ENCODE data around the gene CORO7.

CORO7 gene

DNA sequence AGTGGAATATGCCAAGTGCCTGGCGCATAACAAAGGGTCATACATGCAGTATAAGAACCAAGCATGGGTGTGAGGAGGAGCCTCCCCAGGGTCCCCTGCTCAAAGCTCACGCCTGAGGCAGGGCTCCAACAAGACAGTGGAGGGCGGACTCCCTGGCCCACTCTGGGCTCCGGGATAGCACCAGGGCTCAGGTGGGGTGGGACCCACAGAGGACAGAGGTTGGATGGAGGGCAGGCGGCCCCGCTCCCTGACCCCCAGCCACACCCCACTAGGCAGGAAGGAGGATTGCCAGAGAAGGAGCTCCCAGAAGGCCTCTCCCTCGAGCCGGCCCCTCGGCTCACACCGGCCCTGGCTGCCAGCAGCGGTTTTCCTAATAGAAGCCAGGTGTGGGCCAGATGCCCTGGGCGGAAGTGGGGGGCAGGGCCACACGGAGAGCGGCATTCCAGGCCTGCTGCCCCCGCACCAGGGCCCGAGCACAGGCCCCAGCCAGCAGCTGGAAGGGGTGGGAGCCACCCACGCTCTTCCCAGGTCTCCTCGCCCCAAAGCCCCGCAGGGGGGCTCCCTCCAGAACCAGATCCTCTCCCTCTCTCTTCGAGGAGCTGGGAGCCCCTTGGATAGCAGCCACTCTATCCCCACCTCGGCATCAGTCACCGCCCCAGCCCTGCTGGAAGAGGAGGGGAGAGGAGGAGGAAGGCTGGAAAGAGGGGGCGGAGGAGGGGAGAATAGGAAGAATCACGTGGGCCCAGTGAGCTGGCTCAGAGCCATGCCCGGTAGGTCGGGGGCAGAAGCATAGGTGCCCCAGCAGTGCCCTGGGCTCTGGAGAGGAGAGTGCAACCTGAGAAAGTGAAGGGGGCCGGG is 23.8 kb downstream of the CORO7 start:
- CTCF ChIA-PET, result interaction anchor here (0.6 to 23.7 kb wide), 13 partner anchors 10 to 138 kb away, joined by 3 to 389 read pairs (median 3); partner anchors contain the start of gene PAM16
- DNase-seq (ENCODE audit: low read depth, low spot score), result no peak
- TF ChIP-seq, protein P1, sequence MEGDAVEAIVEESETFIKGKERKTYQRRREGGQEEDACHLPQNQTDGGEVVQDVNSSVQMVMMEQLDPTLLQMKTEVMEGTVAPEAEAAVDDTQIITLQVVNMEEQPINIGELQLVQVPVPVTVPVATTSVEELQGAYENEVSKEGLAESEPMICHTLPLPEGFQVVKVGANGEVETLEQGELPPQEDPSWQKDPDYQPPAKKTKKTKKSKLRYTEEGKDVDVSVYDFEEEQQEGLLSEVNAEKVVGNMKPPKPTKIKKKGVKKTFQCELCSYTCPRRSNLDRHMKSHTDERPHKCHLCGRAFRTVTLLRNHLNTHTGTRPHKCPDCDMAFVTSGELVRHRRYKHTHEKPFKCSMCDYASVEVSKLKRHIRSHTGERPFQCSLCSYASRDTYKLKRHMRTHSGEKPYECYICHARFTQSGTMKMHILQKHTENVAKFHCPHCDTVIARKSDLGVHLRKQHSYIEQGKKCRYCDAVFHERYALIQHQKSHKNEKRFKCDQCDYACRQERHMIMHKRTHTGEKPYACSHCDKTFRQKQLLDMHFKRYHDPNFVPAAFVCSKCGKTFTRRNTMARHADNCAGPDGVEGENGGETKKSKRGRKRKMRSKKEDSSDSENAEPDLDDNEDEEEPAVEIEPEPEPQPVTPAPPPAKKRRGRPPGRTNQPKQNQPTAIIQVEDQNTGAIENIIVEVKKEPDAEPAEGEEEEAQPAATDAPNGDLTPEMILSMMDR (IDR thresholded peaks at IDR 0.05; ENCODE audit: insufficient read depth, low read length, missing control alignments), result no peak
- no peak overlapping the region for H3K4me3 ChIP-seq (ENCODE audit: low read depth, low read length)
- POLR2A ChIA-PET, result interaction anchor here (0.9 to 2.2 kb wide), 6 partner anchors 10 to 22 kb away, joined by 3 to 28 read pairs (median 5); no protein-coding TSS in a partner anchor

DNA sequence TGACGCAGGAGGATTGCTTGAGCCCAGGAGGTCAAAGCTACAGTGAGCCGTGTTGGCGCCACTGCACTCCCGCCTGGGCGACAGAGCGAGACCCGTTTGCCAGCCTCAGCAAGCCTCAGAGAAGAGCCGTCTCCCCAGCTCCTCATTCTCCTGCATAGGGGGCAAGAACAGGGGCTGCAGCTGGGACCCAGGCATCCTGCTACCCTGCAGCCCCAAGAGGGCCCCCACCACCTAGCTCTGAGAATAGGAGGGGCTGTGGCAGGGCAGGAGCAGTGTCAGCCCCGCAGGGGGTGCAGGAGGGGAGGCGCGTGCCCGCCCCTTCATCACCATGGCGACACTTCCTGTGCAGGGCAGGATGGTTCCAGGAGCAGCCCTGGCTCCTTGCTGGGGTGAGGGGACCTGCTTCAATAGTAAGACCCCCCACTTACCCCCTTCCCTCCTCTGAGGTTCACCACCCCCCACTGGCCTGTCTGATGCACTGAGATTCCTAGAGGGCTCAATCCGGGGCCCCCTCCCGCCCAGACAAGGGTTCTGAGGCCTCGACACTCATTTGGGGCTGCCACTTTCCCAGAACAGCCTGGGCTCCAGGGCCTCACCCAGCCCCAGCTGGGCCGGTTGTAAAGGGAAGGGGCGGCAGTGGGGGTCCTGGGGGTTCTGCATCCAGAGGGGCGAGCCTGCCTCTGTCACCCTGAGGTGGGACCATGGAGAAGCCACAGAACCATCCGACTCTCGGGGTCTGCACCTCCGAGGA is 24.6 kb downstream of the CORO7 start:
- DNase-seq (ENCODE audit: low read depth, low spot score), result no peak
- CTCF ChIA-PET, result interaction anchor here (0.6 to 23.7 kb wide), 7 partner anchors 12 to 137 kb away, joined by 3 to 389 read pairs (median 9); no protein-coding TSS in a partner anchor
- POLR2A ChIA-PET, result interaction anchor here (0.9 to 2.2 kb wide), 5 partner anchors 10 to 19 kb away, joined by 3 to 28 read pairs (median 5); no protein-coding TSS in a partner anchor
- H3K4me3 ChIP-seq (ENCODE audit: low read depth, low read length), result no peak overlapping the region
- TF ChIP-seq, protein P1 (IDR thresholded peaks at IDR 0.05; ENCODE audit: insufficient read depth, low read length, missing control alignments), result no peak

DNA sequence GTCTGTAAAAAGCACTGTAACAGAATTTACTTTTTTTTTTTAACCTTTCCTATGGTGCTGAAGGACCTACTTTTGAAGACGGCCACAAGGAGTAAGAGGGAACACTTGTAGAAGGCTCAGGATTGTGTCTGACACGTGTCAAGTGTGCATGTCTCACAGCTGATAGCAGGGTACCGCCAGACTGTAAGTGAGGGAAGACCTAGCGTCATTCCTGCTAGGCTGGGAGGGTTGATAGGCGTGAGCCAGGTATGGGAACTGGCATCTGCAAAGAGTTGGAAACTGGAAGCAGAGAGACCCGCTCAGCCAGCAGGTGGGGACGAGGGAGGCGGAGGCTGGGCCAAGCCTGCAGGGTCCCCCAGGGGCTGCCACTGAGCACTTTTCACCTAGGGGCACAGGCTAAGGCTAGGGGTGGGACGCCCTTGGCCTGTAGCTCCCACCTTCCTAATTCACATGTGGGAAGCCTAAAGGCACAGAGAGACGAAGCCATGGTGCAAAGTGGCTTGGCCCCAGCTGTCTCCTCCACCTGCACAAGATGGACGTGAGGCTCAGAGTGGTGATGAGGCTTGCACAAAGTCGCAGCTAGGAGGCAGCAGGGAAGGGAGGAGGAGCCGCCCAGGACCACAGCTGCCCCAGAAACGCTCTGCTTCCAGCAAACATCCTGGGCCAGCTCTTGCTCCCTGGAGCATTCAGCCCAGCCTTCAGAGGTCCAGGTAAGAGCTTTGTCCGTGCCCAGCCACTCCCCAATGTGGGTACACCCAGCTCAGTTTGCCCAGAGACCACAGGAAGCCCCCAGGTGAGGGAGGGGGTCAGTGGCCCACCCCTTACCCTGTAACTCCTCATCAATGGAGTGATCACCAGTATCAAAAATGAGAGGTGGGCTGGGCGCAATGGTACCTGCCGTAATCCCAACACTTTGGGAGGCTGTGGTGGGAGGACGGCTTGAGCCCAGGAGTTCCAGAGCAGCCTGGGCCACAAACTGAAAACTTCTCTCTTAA is 25.8 kb downstream of the CORO7 start:
- ChIA-PET CTCF (interaction anchor here (0.7 to 23.7 kb wide), 6 partner anchors 13 to 126 kb away, joined by 3 to 389 read pairs (median 12); partner anchors contain the start of gene PAM16), POLR2A (interaction anchor here (3.3 kb wide), 1 partner anchor 18 kb away, joined by 18 read pairs; the partner anchor contains the start of gene VASN)
- TF ChIP-seq, protein P1 (IDR thresholded peaks at IDR 0.05; ENCODE audit: insufficient read depth, low read length, missing control alignments), result peak; percentile 8
- H3K4me3 ChIP-seq (ENCODE audit: low read depth, low read length), result no peak overlapping the region
- DNase-seq (ENCODE audit: low read depth, low spot score), result no peak

DNA sequence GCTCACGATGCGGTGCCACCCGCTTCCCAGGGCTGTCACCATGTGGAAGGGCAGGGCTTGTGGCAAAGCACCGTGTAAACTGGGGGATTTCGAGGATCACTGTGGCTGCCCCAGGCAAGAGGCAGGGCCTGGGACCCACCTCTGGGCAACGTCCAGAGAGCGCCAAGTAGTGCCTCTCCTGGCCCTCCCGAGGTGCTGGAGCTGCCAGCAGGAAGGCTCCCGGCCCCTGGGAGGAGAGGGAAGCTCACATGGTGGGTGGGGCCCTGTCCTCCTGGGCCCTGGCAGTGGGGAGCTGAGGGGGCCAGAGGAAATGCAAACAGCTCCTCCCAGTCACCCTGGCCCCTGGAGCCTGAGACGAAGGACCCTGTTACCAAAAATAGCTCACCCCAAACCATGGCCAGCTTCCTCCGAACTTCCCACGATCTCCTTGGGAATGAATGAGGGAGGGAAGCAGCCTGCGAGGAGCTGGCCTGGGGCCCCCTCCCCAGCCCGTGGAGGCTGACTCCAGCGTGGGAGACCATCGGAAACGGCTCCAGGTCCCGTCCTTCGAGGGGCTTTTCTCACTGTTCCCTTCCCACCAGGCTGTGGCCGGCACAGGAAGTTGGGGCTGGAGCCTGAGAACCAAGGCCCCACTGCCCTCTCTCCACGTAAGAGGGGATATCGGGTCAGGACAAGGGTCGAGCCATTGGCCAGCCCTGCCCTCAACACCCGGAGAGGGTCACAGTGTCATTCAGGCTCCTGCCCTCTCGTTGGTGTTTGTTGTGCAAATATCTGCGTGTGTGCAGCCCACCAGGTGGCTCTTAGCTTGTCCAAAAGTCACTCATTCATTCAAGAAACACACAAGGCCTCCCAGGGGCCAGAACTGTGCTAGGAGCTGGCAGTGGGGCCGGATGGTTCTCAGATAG is 27.1 kb downstream of the CORO7 start:
- TF ChIP-seq, protein P1 (IDR thresholded peaks at IDR 0.05; ENCODE audit: insufficient read depth, low read length, missing control alignments), result no peak

More for the DNA sequence above, 27.1 kb downstream of the CORO7 start:
- no peak overlapping the region for H3K4me3 ChIP-seq (ENCODE audit: low read depth, low read length)
- ChIA-PET CTCF (interaction anchor here (0.7 to 23.7 kb wide), 6 partner anchors 14 to 125 kb away, joined by 3 to 389 read pairs (median 4); partner anchors contain the start of gene PAM16), POLR2A (interaction anchor here (3.3 kb wide), 1 partner anchor 17 kb away, joined by 18 read pairs; the partner anchor contains the start of gene VASN)
- DNase-seq (ENCODE audit: low read depth, low spot score), result no peak

Measured in AG04449 (cell line).